ENCODE measurements around the gene CHKB.

The CHKB gene

DNA sequence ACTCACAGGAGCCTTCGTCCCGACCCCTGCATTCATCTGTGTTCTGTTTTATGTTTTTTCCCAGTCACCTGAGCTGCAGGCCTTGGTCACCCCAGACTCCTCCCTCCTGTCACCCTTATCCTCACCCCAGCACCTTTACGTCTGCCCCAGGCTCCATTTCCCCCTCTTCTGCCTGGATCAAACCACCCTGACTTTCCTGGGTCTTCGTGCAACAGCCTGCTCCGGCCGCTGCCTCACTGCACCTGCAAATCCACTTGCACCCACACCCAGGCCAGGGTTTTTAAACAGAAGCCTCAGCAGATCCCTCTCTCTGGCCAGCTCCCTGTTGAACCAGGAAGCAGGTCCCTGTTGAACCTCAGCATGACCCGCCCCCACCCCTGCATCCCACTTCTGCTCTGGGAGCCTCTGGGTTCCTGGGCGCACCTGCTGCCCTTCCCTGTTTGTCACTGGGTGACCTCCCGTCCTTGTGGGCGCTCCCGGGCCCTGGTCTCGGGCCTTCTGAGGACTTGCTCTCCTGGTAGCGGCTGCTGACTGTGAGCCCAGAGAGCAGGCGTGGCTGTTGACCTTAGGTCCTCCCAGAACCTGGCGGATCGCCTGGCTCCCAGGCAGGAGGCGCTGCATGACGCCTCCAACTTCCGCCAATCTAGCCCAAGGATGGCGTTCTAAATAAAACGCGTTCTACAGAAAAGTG is 30.8 kb upstream of the CHKB start:
- TF ChIP-seq, protein P1, sequence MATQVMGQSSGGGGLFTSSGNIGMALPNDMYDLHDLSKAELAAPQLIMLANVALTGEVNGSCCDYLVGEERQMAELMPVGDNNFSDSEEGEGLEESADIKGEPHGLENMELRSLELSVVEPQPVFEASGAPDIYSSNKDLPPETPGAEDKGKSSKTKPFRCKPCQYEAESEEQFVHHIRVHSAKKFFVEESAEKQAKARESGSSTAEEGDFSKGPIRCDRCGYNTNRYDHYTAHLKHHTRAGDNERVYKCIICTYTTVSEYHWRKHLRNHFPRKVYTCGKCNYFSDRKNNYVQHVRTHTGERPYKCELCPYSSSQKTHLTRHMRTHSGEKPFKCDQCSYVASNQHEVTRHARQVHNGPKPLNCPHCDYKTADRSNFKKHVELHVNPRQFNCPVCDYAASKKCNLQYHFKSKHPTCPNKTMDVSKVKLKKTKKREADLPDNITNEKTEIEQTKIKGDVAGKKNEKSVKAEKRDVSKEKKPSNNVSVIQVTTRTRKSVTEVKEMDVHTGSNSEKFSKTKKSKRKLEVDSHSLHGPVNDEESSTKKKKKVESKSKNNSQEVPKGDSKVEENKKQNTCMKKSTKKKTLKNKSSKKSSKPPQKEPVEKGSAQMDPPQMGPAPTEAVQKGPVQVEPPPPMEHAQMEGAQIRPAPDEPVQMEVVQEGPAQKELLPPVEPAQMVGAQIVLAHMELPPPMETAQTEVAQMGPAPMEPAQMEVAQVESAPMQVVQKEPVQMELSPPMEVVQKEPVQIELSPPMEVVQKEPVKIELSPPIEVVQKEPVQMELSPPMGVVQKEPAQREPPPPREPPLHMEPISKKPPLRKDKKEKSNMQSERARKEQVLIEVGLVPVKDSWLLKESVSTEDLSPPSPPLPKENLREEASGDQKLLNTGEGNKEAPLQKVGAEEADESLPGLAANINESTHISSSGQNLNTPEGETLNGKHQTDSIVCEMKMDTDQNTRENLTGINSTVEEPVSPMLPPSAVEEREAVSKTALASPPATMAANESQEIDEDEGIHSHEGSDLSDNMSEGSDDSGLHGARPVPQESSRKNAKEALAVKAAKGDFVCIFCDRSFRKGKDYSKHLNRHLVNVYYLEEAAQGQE (IDR thresholded peaks at IDR 0.05; ENCODE audit: insufficient read depth in 1 of 2, low read depth in 2 of 2, low read length in 2 of 2), result no peak
- TF ChIP-seq SIN3A (IDR thresholded peaks at IDR 0.05; ENCODE audit: borderline replicate concordance, insufficient read depth, low read length), result no peak
- TF ChIP-seq TAF1 (IDR thresholded peaks at IDR 0.05; ENCODE audit: borderline replicate concordance, insufficient read depth, low read length), result no peak

DNA sequence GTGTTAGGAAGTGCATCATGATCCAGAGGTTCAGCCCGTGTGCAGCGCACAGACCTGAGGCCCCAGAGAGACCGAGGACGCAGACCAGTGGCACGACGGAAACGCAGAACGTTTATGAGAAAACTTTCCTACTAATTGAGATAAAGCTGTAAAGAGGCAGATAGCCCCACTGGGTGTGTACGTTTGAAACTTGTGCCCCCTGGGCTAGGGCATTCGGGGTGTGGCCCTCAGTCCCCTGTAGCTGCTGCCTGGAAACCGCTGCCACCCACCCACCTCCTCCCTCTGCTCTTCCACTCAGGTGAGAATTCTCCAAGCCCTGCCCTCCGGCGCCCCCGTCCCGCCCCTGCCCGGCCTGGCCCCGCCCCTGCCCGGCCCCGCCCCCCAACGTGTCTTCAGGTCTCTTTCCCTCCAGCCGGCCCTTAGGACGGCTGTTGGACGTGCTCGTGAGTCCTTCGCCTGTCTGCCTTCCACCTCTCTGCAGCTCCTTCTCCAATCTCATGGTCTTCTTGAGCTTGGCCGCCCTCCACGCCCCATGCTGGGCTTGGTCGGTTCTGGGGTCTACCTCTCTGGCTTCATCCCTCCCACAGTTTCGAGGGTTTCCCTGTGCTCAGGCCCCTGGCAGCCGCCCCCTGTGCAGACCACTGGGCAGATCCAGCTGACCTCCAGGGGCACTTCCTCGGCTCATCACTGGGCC is 30.0 kb upstream of the CHKB start:
- TF ChIP-seq FOXP2 (optimal IDR thresholded peaks at IDR 0.05; ENCODE audit: borderline replicate concordance, extremely low read depth, extremely low read length, insufficient read depth) (no peak), TAF1 (IDR thresholded peaks at IDR 0.05; ENCODE audit: borderline replicate concordance, insufficient read depth, low read length) (no peak), POLR2AphosphoS5 (IDR thresholded peaks at IDR 0.05; ENCODE audit: low read depth, low read length) (no peak), SIN3A (IDR thresholded peaks at IDR 0.05; ENCODE audit: borderline replicate concordance, insufficient read depth, low read length) (no peak)
- TF ChIP-seq, protein P1 (IDR thresholded peaks at IDR 0.05; ENCODE audit: insufficient read depth in 1 of 2, low read depth in 2 of 2, low read length in 2 of 2), result no peak

DNA sequence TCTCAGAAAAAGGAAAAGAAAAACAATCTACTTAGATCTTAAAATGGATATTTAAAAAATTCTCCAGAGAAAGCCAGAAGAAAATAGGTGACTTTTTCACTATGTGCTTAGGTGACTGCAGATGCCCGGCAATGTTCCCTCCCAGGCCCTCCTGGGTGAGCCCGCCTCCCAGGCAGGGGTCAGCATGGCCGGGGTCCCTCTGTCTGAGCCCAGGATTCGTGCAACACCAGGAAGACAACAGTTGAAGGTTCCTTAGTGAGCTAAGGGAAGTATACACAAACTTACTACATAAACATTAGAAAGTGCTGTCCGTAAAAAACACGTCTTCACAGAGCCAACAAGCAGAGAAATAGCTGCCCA is 29.5 kb upstream of the CHKB start:
- TF ChIP-seq TAF1 (IDR thresholded peaks at IDR 0.05; ENCODE audit: borderline replicate concordance, insufficient read depth, low read length) (no peak), POLR2AphosphoS5 (IDR thresholded peaks at IDR 0.05; ENCODE audit: low read depth, low read length) (no peak), FOXP2 (optimal IDR thresholded peaks at IDR 0.05; ENCODE audit: borderline replicate concordance, extremely low read depth, extremely low read length, insufficient read depth) (no peak), SIN3A (IDR thresholded peaks at IDR 0.05; ENCODE audit: borderline replicate concordance, insufficient read depth, low read length) (no peak)
- TF ChIP-seq, protein P1 (IDR thresholded peaks at IDR 0.05; ENCODE audit: insufficient read depth in 1 of 2, low read depth in 2 of 2, low read length in 2 of 2), result no peak

DNA sequence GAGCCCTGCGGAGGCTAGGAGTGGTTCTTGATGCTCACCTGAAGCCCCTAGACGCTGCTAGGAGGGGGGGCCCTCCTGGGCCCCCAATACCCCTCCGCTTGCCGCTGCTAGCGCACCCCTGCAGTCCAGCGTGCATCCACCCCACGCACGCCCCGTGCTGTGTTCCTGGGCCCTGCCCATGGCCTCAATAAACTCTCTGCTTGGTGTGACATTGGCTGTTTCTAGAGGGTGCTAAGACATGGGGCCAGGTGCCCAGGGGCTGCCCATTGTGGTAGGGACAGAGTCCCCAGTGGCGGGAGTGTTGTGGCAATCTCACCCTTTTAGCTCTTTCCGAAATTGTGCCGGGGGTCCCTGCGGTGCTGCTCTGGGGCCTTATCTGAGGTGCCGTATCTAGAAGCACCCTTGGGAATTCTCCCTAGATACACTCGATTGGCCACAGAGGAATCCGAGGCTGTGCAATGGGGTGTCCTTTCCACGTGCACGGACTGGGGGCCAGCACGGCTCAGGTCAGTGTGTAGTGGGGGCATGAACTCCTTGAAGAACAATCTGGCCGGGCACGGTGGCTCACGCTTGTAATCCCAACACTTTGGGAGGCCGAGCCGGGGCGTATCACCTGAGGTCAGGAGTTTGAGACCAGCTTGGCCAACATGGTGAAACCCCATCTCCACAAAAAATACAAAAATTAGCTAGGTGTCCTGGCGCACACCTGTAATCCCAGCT is 28.9 kb upstream of the CHKB start:
- TF ChIP-seq, protein P1 (IDR thresholded peaks at IDR 0.05; ENCODE audit: insufficient read depth in 1 of 2, low read depth in 2 of 2, low read length in 2 of 2), result no peak
- TF ChIP-seq POLR2AphosphoS5 (IDR thresholded peaks at IDR 0.05; ENCODE audit: low read depth, low read length) (no peak), FOXP2 (optimal IDR thresholded peaks at IDR 0.05; ENCODE audit: borderline replicate concordance, extremely low read depth, extremely low read length, insufficient read depth) (no peak), SIN3A (IDR thresholded peaks at IDR 0.05; ENCODE audit: borderline replicate concordance, insufficient read depth, low read length) (no peak), TAF1 (IDR thresholded peaks at IDR 0.05; ENCODE audit: borderline replicate concordance, insufficient read depth, low read length) (no peak)
